Endodermal cell (in vitro differentiated cells): ENCODE results near the gene AUNIP. TPM values are rescaled to one million over a fixed set of nuclear protein-coding genes. Genes with fewer than 3 reads are reported as not detected.

Source experiments
- DNase-seq: peaks from one replicate; pipeline ENCODE4 v3.0.0-alpha.2; 2017
- H3K27ac ChIP-seq: 2 replicates; pipeline ENCODE4 v1.5.1; 2013; ENCODE audit warnings: mild to moderate bottlenecking, low read depth, low read length, moderate library complexity
- H3K27me3 ChIP-seq: 2 replicates; pipeline ENCODE4 v1.6.1; 2013; ENCODE audit warnings: mild to moderate bottlenecking, low read length, moderate library complexity; ENCODE audit not compliant: insufficient read depth, control insufficient read depth, poor library complexity, severe bottlenecking
- H3K36me3 ChIP-seq: 2 replicates; pipeline ENCODE4 v1.7.0; 2013; ENCODE audit warnings: mild to moderate bottlenecking, low read length, moderate library complexity; ENCODE audit not compliant: control insufficient read depth, insufficient read depth
- H3K4me1 ChIP-seq: one replicate; pipeline ENCODE4 v1.7.0; 2013; ENCODE audit warnings: low read length; ENCODE audit not compliant: control insufficient read depth, insufficient read depth
- H3K4me3 ChIP-seq: 2 replicates; pipeline ENCODE4 v1.5.1; 2013; ENCODE audit warnings: mild to moderate bottlenecking, low read length, moderate library complexity
- H3K9ac ChIP-seq: 2 replicates; pipeline ENCODE4 v1.6.1; 2013; ENCODE audit warnings: mild to moderate bottlenecking, low read length, moderate library complexity; ENCODE audit not compliant: poor library complexity, severe bottlenecking; ENCODE audit errors: extremely low read depth
- H3K9me3 ChIP-seq: 2 replicates; pipeline ENCODE4 v1.6.1; 2013; ENCODE audit warnings: mild to moderate bottlenecking, low read length, moderate library complexity; ENCODE audit not compliant: control insufficient read depth
- H3K27ac Mint-ChIP-seq: 2 replicates; pipeline ENCODE4 v1.8.0; 2020; ENCODE audit warnings: mixed read lengths
- H3K27me3 Mint-ChIP-seq: 2 replicates; pipeline ENCODE4 v1.8.0; 2021; ENCODE audit warnings: mild to moderate bottlenecking, mixed read lengths; ENCODE audit not compliant: insufficient read depth
- H3K36me3 Mint-ChIP-seq: 2 replicates; pipeline ENCODE4 v1.8.0; 2020; ENCODE audit warnings: low read depth, mixed read lengths
- H3K4me1 Mint-ChIP-seq: 2 replicates; pipeline ENCODE4 v1.8.0; 2020; ENCODE audit warnings: mixed read lengths
- H3K4me3 Mint-ChIP-seq: 2 replicates; pipeline ENCODE4 v1.8.0; 2020; ENCODE audit warnings: mild to moderate bottlenecking, moderate library complexity, mixed read lengths
- H3K9me3 Mint-ChIP-seq: 2 replicates; pipeline ENCODE4 v1.8.0; 2020; ENCODE audit warnings: mild to moderate bottlenecking, mixed read lengths
- CTCF ChIP-seq: fragments of 200-600 bp; sonication (generic); conservative IDR thresholded peaks from 2 replicates; pipeline ENCODE4 v1.5.0; 2021; ENCODE audit warnings: antibody characterized with exemption, mild to moderate bottlenecking
- WGBS, 2 experiments: methylation state at CpG; one replicate each; pipeline versions ENCODE4 v1.1.5 to v1.1.7; 2013; ENCODE audit warnings: missing lambda C conversion rate in 2 of 2, mixed read lengths in 1 of 2; ENCODE audit not compliant: insufficient coverage in 1 of 2, insufficient read length in 1 of 2; 5-methylcytosine and 5-hydroxymethylcytosine counted together
- total RNA-seq, 2 donors: library from RNA; stranded (reverse); fragmentation: NEBNext Ultra II Directional in 1 of 2; extraction: Animal tissue kit (Norgen Biotek cat#: 25700) in 1 of 2; gene quantifications; 2 replicates in 1 of 2; 3 replicates in 1 of 2; pipeline ENCODE4 v1.2.1, GENCODE V29; 2021

The AUNIP gene
- total RNA-seq, 2 donors from 2014 or later, result 14.3 to 19.5 TPM

DNA sequence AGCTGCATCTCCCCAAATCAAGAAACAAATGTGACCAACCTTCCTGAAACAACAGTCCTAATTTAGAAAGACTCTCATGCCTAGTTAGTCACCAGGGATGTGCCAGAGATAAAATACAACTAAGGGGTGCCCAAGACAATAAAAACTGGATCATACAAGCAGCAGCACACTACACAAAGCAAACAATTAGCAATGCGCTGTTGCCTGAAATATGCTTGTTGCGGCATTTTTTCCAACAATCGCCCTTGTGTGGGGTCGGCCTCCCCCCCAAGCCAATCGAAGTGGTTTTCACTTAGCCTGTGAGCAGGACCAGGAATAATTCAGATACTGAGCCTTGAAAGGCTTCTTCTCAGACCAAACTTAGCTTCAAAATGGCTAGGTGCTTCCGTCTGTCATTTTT lies 48.3 kb upstream of the AUNIP start:
- Histone ChIP-seq H3K27me3 (no peaks in the 10 kb centered on the region), H3K4me3 (no peak overlapping the region), H3K9me3 (no peaks in the 10 kb centered on the region), H3K4me1 (no peaks in the 10 kb centered on the region), H3K27ac (no peak overlapping the region), H3K36me3 (peaks cover 17% of the 10 kb centered on the region), H3K9ac (no peak overlapping the region)
- no peak overlapping the region for H3K27ac Mint-ChIP-seq
- H3K36me3 Mint-ChIP-seq, result peaks cover 18% of the 10 kb centered on the region
- 92% methylated on average over 6 of the region's 6 CpGs for WGBS, 2 experiments
- H3K4me1 Mint-ChIP-seq, result peaks cover 24% of the 10 kb centered on the region
- no peak for DNase-seq
- no peak overlapping the region for H3K4me3 Mint-ChIP-seq
- no peaks in the 10 kb centered on the region for H3K9me3 Mint-ChIP-seq
- no peak for TF ChIP-seq CTCF
- H3K27me3 Mint-ChIP-seq, result peaks cover 3% of the 10 kb centered on the region

- TF ChIP-seq CTCF, result no peak
- Mint-ChIP-seq H3K9me3 (no peaks in the 10 kb centered on the region), H3K27me3 (peaks cover 3% of the 10 kb centered on the region), H3K36me3 (peaks cover 24% of the 10 kb centered on the region), H3K4me1 (peaks cover 24% of the 10 kb centered on the region), H3K27ac (peak overlapping the region; percentile 92), H3K4me3 (peak overlapping the region; percentile 78)
- Histone ChIP-seq H3K9me3 (no peaks in the 10 kb centered on the region), H3K4me1 (no peaks in the 10 kb centered on the region), H3K9ac (peak overlapping the region; percentile 64), H3K27ac (peak overlapping the region; percentile 98), H3K36me3 (peaks cover 25% of the 10 kb centered on the region), H3K27me3 (no peaks in the 10 kb centered on the region), H3K4me3 (peak overlapping the region; percentile 51)
- DNase-seq, result peak; percentile 76
- WGBS, 2 experiments, result 53 to 75% methylated on average over 24 to 34 of the region's 34 CpGs
Observed at GRCh38 chr1:25906644-25907300, 47.5 kb upstream of the AUNIP start.

GRCh38 chr1:25905680-25906643 lies 46.7 kb upstream of the AUNIP start, which contains the start of gene STMN1:
Gene STMN1, minus strand, starts transcription at chr1:25906419. Its CDS starts 1,743 bp downstream, at chr1:25904676.
- Mint-ChIP-seq H3K27ac (peak within 1 kb of the TSS; percentile 92), H3K4me3 (peak within 1 kb of the TSS; percentile 78), H3K4me1 (peaks cover 24% of the 10 kb centered on the region), H3K27me3 (peaks cover 3% of the 10 kb centered on the region), H3K9me3 (no peaks in the 10 kb centered on the region), H3K36me3 (peaks cover 31% of the 10 kb centered on the region)
- peak within 1 kb of the TSS; percentile 85 for H3K9ac ChIP-seq
- peaks cover 33% of the 10 kb centered on the region for H3K36me3 ChIP-seq
- H3K27ac ChIP-seq, result peak within 1 kb of the TSS; percentile 98
- TF ChIP-seq CTCF, result peak; percentile 59
- 0% methylated on average over 21 to 99 of the region's 102 CpGs for WGBS, 2 experiments
- no peaks in the 10 kb centered on the region for H3K27me3 ChIP-seq
- peak; percentile 99 for DNase-seq
- H3K4me3 ChIP-seq, result peak within 1 kb of the TSS; percentile 100
- no peaks in the 10 kb centered on the region for H3K4me1 ChIP-seq
- H3K9me3 ChIP-seq, result no peaks in the 10 kb centered on the region
